Measurements from ENCODE around the gene TSNAXIP1.

- TF ChIP-seq POLR2A (IDR thresholded peaks at IDR 0.05) (no peak), POLR2AphosphoS5 (IDR thresholded peaks at IDR 0.05) (no peak)
- TF ChIP-seq, protein P1, sequence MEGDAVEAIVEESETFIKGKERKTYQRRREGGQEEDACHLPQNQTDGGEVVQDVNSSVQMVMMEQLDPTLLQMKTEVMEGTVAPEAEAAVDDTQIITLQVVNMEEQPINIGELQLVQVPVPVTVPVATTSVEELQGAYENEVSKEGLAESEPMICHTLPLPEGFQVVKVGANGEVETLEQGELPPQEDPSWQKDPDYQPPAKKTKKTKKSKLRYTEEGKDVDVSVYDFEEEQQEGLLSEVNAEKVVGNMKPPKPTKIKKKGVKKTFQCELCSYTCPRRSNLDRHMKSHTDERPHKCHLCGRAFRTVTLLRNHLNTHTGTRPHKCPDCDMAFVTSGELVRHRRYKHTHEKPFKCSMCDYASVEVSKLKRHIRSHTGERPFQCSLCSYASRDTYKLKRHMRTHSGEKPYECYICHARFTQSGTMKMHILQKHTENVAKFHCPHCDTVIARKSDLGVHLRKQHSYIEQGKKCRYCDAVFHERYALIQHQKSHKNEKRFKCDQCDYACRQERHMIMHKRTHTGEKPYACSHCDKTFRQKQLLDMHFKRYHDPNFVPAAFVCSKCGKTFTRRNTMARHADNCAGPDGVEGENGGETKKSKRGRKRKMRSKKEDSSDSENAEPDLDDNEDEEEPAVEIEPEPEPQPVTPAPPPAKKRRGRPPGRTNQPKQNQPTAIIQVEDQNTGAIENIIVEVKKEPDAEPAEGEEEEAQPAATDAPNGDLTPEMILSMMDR (IDR thresholded peaks at IDR 0.05) = no peak
These were observed 51.8 kb downstream of the TSNAXIP1 start for GRCh38 chr16:67858500-67858899.

Data from upper lobe of left lung (tissue), 4 donors.